K562 (cell line): ENCODE results near the gene VEGFB. TPM values are rescaled to one million over a fixed set of nuclear protein-coding genes. Genes with fewer than 3 reads are reported as not detected.

Experiments used
- BCOR ChIP-seq: fragments of 450-650 bp; IDR thresholded peaks from 2 replicates; pipeline ENCODE4 v1.6.1; 2016
- ETS2 ChIP-seq: IDR thresholded peaks from 2 replicates; pipeline ENCODE4 v1.6.1; 2016; ENCODE audit warnings: borderline replicate concordance, missing genetic modification characterization, mild to moderate bottlenecking, moderate library complexity, missing compliant biosample characterization; ENCODE audit not compliant: poor library complexity, severe bottlenecking
- FOS ChIP-seq: IDR thresholded peaks from 3 replicates; pipeline ENCODE4 v1.6.1; 2011; ENCODE audit not compliant: insufficient read length; ENCODE audit errors: extremely low read depth
- HDAC6 ChIP-seq: IDR thresholded peaks from 2 replicates; pipeline ENCODE4 v1.6.1; 2012; ENCODE audit warnings: low read depth, mild to moderate bottlenecking, control low read depth, inconsistent platforms, low read length, moderate library complexity
- HDGF ChIP-seq: fragments of 450-650 bp; IDR thresholded peaks from 2 replicates; pipeline ENCODE4 v1.6.1; 2016
- KAT7 ChIP-seq: sonication (generic); formaldehyde crosslinking; IDR thresholded peaks from 2 replicates; pipeline ENCODE4 v1.8.0; 2022; ENCODE audit warnings: missing genetic modification reagents, mild to moderate bottlenecking, borderline replicate concordance
- MEF2A ChIP-seq: IDR thresholded peaks from 2 replicates; pipeline ENCODE4 v1.6.1; 2011; ENCODE audit warnings: low read depth, mild to moderate bottlenecking, low read length, moderate library complexity; ENCODE audit not compliant: control insufficient read depth
- NR4A1 ChIP-seq, 2 experiments: fragments of 250-450 bp in 1 of 2; fragments of 450-650 bp in 1 of 2; sonication (Bioruptor Pico) in 1 of 2; IDR thresholded peaks; 2 replicates each; pipeline versions ENCODE4 v1.4.0 to v1.6.1; 2016 to 2020; ENCODE audit warnings: mild to moderate bottlenecking in 2 of 2, missing compliant biosample characterization in 1 of 2, missing genetic modification characterization in 1 of 2, moderate library complexity in 1 of 2
- PML ChIP-seq: IDR thresholded peaks from 2 replicates; pipeline ENCODE4 v1.6.1; 2012; ENCODE audit warnings: low read length, inconsistent platforms
- SMAD2 ChIP-seq: fragments of 150-350 bp; IDR thresholded peaks from 2 replicates; pipeline ENCODE4 v1.6.1; 2014; ENCODE audit warnings: low read depth, mild to moderate bottlenecking, low read length
- SMARCA5 ChIP-seq: fragments of 450-650 bp; IDR thresholded peaks from 2 replicates; pipeline ENCODE4 v1.6.1; 2016
- SRSF9 ChIP-seq: fragments of 200-400 bp; formaldehyde crosslinking; IDR thresholded peaks from 2 replicates; pipeline ENCODE4 v1.6.1; 2017; ENCODE audit warnings: low read depth, low read length, borderline replicate concordance
- U2AF1 ChIP-seq: fragments of 200-400 bp; formaldehyde crosslinking; optimal IDR thresholded peaks from 2 replicates; pipeline ENCODE3; 2017; ENCODE audit warnings: mild to moderate bottlenecking, low read depth, low read length, moderate library complexity
- XRCC4 ChIP-seq: IDR thresholded peaks from one replicate; pipeline ENCODE4 v1.6.1; 2011; ENCODE audit not compliant: insufficient read depth, insufficient read length; ENCODE audit errors: extremely low read depth
- ZC3H11A ChIP-seq: IDR thresholded peaks from 2 replicates; pipeline ENCODE4 v1.6.1; 2012; ENCODE audit warnings: low read depth, low read length, improper control_type of control experiment
- ZNF175 ChIP-seq: fragments of 200-800 bp; sonication (Bioruptor generic); IDR thresholded peaks from 2 replicates; pipeline ENCODE4 v1.6.1; 2016; ENCODE audit warnings: low read depth, mild to moderate bottlenecking, missing genetic modification characterization, missing compliant biosample characterization
- ZNF696 ChIP-seq: fragments of 250-450 bp; sonication (Bioruptor Pico); conservative IDR thresholded peaks from 2 replicates; pipeline ENCODE4 v1.4.0; 2020; ENCODE audit warnings: mild to moderate bottlenecking, moderate library complexity
- polyA plus RNA-seq, 8 experiments: library from polyadenylated mRNA; depleted of rRNA in 4 of 8; stranded (reverse) in 5 of 8; unstranded in 3 of 8; fragments of >200 nt; fragmentation: Nextera tagmentation in 2 of 8; fragmentation: Illumina TruSeq in 1 of 8; extraction: Ambion mirVana in 2 of 8; extraction: Trizol in 1 of 8; gene quantifications; 2 replicates each; pipeline versions ENCODE4 v1.2.1 to v1.2.3, GENCODE V29; 2011 to 2014; ENCODE audit warnings: inconsistent platforms in 1 of 8, missing spikeins in 1 of 8
- total RNA-seq, 7 experiments: library from RNA; depleted of rRNA in 6 of 7; stranded (reverse); fragments of >200 nt in 6 of 7; fragmentation: Illumina TruSeq in 2 of 7; extraction: Trizol in 2 of 7; gene quantifications; 2 replicates each; pipeline versions ENCODE4 v1.2.1 to v1.2.3, GENCODE V29; 2011 to 2021; ENCODE audit warnings: low replicate concordance in 1 of 7
- TF ChIP-seq, protein P1 (sequence below), 2 experiments: fragments of 450-650 bp; conservative IDR thresholded peaks; 2 replicates each; pipeline ENCODE4 v1.6.1; 2017; ENCODE audit warnings: mild to moderate bottlenecking in 2 of 2, moderate library complexity in 2 of 2
- TF ChIP-seq, protein P2 (sequence below): sonication (generic); formaldehyde crosslinking; IDR thresholded peaks from 2 replicates; pipeline ENCODE4 v1.9.0; 2022; ENCODE audit warnings: mild to moderate bottlenecking, missing genetic modification reagents
- TF ChIP-seq, protein P3 (sequence below): fragments of 450-650 bp; formaldehyde crosslinking; IDR thresholded peaks from 2 replicates; pipeline ENCODE4 v1.4.0; 2020; ENCODE audit warnings: mild to moderate bottlenecking
- TF ChIP-seq, protein P4 (sequence below): fragments of 450-650 bp; IDR thresholded peaks from 2 replicates; pipeline ENCODE4 v1.6.1; 2016; ENCODE audit warnings: low read depth, mild to moderate bottlenecking, moderate library complexity

The VEGFB gene
- total and polyA plus RNA-seq, 9 of the 15 experiments (the other 6 are each of a cell fraction or from before 2014, with no cell fraction given), result 11.0 to 83.4 (median 25.7) TPM

DNA sequence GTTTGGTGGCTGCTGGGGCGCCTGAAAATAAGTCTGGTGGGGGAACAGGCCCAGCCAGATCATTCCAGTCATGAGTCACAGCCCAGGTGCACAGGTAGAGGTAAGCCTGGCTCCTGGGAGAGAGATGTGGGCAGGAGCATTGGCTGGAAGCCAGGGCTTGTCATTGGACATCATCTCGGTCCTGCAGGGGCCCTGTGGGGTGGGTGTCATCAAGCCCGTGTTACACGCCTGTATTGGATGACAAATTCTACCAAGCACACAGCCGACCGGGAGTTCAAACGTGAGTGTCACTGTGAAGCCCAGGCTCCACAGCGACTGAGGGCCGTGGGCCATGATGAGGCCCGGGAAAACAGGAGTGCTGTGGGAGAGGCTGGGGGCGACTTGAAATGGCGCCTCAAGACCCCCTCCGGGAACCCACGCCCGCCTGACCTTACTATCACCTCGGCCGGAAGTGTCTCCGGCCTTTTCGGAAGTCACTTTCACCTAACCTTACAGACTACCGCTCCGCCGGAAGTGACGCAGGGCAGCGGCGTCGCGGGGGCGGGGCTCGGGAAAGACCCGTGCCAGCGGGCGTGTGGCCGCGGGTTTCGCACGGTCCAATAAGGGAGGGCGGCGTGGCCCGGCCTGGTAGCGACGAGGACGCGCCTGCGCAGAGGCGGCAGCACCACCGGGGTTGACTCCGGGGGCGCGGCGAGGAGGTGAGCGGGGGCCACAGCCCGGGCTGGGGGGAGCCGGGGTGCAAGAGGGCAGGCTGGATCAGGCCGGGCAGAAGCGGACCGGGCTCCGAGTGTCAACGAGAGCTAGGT, 6.3 kb downstream of the VEGFB start, which contains the start of gene FKBP2 (continued):
- TF ChIP-seq ZC3H11A (no peak), XRCC4 (no peak), HDGF (no peak), SMARCA5 (no peak), ZNF175 (peak; percentile 75; the same call in 1 of the 2 replicates), PML (peak; percentile 89), HDAC6 (no peak), FOS (no peak), NR4A1 (CRISPR knock-in tag; IDR thresholded peaks at IDR 0.05) (no peak; the same call in 1 of the 2 replicates), NR4A1 (tag; IDR thresholded peaks at IDR 0.05) (no peak; the same call in 1 of the 2 replicates), SMAD2 (no peak), ETS2 (no peak), KAT7 (CRISPR knock-in tag) (no peak), ZNF696 (CRISPR knock-in tag) (0 out of 2 replicates have a peak, but pooled peaks have one; percentile 56), MEF2A (no peak), BCOR (no peak), U2AF1 (no peak), SRSF9 (no peak)
- TF ChIP-seq, protein P1, sequence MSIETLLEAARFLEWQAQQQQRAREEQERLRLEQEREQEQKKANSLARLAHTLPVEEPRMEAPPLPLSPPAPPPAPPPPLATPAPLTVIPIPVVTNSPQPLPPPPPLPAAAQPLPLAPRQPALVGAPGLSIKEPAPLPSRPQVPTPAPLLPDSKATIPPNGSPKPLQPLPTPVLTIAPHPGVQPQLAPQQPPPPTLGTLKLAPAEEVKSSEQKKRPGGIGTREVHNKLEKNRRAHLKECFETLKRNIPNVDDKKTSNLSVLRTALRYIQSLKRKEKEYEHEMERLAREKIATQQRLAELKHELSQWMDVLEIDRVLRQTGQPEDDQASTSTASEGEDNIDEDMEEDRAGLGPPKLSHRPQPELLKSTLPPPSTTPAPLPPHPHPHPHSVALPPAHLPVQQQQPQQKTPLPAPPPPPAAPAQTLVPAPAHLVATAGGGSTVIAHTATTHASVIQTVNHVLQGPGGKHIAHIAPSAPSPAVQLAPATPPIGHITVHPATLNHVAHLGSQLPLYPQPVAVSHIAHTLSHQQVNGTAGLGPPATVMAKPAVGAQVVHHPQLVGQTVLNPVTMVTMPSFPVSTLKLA (conservative IDR thresholded peaks at IDR 0.05), result peak; percentile 91 to 93
- TF ChIP-seq, protein P2, sequence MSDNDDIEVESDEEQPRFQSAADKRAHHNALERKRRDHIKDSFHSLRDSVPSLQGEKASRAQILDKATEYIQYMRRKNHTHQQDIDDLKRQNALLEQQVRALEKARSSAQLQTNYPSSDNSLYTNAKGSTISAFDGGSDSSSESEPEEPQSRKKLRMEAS (CRISPR knock-in tag), result peak; percentile 64
- TF ChIP-seq, protein P3, sequence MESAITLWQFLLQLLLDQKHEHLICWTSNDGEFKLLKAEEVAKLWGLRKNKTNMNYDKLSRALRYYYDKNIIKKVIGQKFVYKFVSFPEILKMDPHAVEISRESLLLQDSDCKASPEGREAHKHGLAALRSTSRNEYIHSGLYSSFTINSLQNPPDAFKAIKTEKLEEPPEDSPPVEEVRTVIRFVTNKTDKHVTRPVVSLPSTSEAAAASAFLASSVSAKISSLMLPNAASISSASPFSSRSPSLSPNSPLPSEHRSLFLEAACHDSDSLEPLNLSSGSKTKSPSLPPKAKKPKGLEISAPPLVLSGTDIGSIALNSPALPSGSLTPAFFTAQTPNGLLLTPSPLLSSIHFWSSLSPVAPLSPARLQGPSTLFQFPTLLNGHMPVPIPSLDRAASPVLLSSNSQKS (CRISPR knock-in tag), result 0 out of 2 replicates have a peak, but pooled peaks have one; percentile 9
- TF ChIP-seq, protein P4, sequence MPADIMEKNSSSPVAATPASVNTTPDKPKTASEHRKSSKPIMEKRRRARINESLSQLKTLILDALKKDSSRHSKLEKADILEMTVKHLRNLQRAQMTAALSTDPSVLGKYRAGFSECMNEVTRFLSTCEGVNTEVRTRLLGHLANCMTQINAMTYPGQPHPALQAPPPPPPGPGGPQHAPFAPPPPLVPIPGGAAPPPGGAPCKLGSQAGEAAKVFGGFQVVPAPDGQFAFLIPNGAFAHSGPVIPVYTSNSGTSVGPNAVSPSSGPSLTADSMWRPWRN, result peak; percentile 75; the same call in 1 of the 2 replicates
